GM18861 (cell line): ENCODE results near the gene C11orf86.

ENCODE experiments used
- ATAC-seq: cut with Tn5 transposase; IDR thresholded peaks from one replicate; pipeline ENCODE4 v1.9.1; 2021; ENCODE audit not compliant: unreplicated experiment

The C11orf86 gene

GRCh38 chr11:66966351-66966750 is 8.8 kb upstream of the C11orf86 start:
- ATAC-seq, result no peak

GRCh38 chr11:66967670-66968425 is 7.3 kb upstream of the C11orf86 start:
- ATAC-seq, result no peak

GRCh38 chr11:66969584-66970225 is 5.4 kb upstream of the C11orf86 start:
- no peak for ATAC-seq

- no peak for ATAC-seq
Measured at GRCh38 chr11:66970371-66970806, 4.7 kb upstream of the C11orf86 start.

- no peak for ATAC-seq
Measured at GRCh38 chr11:66970807-66971442, 4.2 kb upstream of the C11orf86 start.

- no peak for ATAC-seq
Measured at GRCh38 chr11:66971488-66971887, 3.6 kb upstream of the C11orf86 start.

GRCh38 chr11:66973956-66974580 is 1.0 kb upstream of the C11orf86 start:
- no peak for ATAC-seq

- no peak for ATAC-seq
Measured at GRCh38 chr11:66975405-66976027, 412 bp downstream of the C11orf86 start.

- no peak for ATAC-seq
Measured at GRCh38 chr11:66976028-66976467, 944 bp downstream of the C11orf86 start.

GRCh38 chr11:66976925-66977324 is 1.8 kb downstream of the C11orf86 start:
- no peak for ATAC-seq

GRCh38 chr11:66978229-66978628 is 3.1 kb downstream of the C11orf86 start:
- no peak for ATAC-seq

- no peak for ATAC-seq
Measured at GRCh38 chr11:66978717-66979116, 3.6 kb downstream of the C11orf86 start.

- no peak for ATAC-seq
Measured at GRCh38 chr11:66979336-66979980, 4.4 kb downstream of the C11orf86 start.

GRCh38 chr11:66981976-66982578 is 7.0 kb downstream of the C11orf86 start:
- ATAC-seq, result no peak

GRCh38 chr11:66983275-66983924 is 8.3 kb downstream of the C11orf86 start:
- no peak for ATAC-seq

- no peak for ATAC-seq
Measured at GRCh38 chr11:66985508-66986177, 10.5 kb downstream of the C11orf86 start.

GRCh38 chr11:66986178-66986545 is 11.1 kb downstream of the C11orf86 start:
- ATAC-seq, result no peak

- no peak for ATAC-seq
Measured at GRCh38 chr11:66987158-66987620, 12.1 kb downstream of the C11orf86 start.
